Cerebellar nuclear complex (tissue), 1 donor: Measurements from ENCODE around the gene TMEM117.

Experiments
- DNase-seq, 2 experiments: peaks; one replicate each; lab custom pipeline; 2025; lab: John Stamatoyannopoulos, UW

The TMEM117 gene

GRCh38 chr12:43884683-43885410 is 49.0 kb downstream of the TMEM117 start:
- DNase-seq, result no peak

- no peak for DNase-seq
Measured at GRCh38 chr12:43887397-43887796, 51.5 kb downstream of the TMEM117 start.

GRCh38 chr12:43891856-43892574 is 56.1 kb downstream of the TMEM117 start:
- no peak for DNase-seq

- DNase-seq, result no peak
Measured at GRCh38 chr12:43893670-43894069, 57.8 kb downstream of the TMEM117 start.

- no peak for DNase-seq
Measured at GRCh38 chr12:43895580-43896206, 59.8 kb downstream of the TMEM117 start.

GRCh38 chr12:43896496-43896895 is 60.6 kb downstream of the TMEM117 start:
- no peak for DNase-seq

- no peak for DNase-seq
Measured at GRCh38 chr12:43898474-43898873, 62.6 kb downstream of the TMEM117 start.

GRCh38 chr12:43899574-43899973 is 63.7 kb downstream of the TMEM117 start:
- DNase-seq, result no peak

- no peak for DNase-seq
Measured at GRCh38 chr12:43903686-43904085, 67.8 kb downstream of the TMEM117 start.

GRCh38 chr12:43912859-43913258 is 77.0 kb downstream of the TMEM117 start:
- no peak for DNase-seq

GRCh38 chr12:43914391-43914790 is 78.5 kb downstream of the TMEM117 start:
- no peak for DNase-seq

- no peak for DNase-seq
Measured at GRCh38 chr12:43914923-43915468, 79.1 kb downstream of the TMEM117 start.

- no peak for DNase-seq
Measured at GRCh38 chr12:43917896-43918295, 82.0 kb downstream of the TMEM117 start.

- no peak for DNase-seq
Measured at GRCh38 chr12:43921666-43922337, 85.9 kb downstream of the TMEM117 start.

GRCh38 chr12:43930032-43930431 is 94.2 kb downstream of the TMEM117 start:
- no peak for DNase-seq

- DNase-seq, result no peak
Measured at GRCh38 chr12:43931187-43931586, 95.3 kb downstream of the TMEM117 start.

- DNase-seq, result no peak
Measured at GRCh38 chr12:43935581-43935980, 99.7 kb downstream of the TMEM117 start.

GRCh38 chr12:43937947-43938346 is 102.1 kb downstream of the TMEM117 start:
- DNase-seq, result no peak

GRCh38 chr12:43942379-43942778 is 106.5 kb downstream of the TMEM117 start:
- DNase-seq, result no peak

GRCh38 chr12:43945983-43946382 is 110.1 kb downstream of the TMEM117 start:
- DNase-seq, result no peak

GRCh38 chr12:43951286-43951685 is 115.4 kb downstream of the TMEM117 start:
- DNase-seq, result no peak

GRCh38 chr12:43957732-43958372 is 122.0 kb downstream of the TMEM117 start:
- DNase-seq, result no peak
